Nephron progenitor cell (in vitro differentiated cells): Measurements from ENCODE around the gene CHRM2.
"Not testable (repeated sequence)": the region's sequence is repeated elsewhere in the genome, so short reads cannot be mapped to it uniquely, and the experiment has no call there.

Experiments
- DNase-seq: peaks from one replicate; pipeline ENCODE4 v3.0.0; 2021
- H3K27ac Mint-ChIP-seq: 2 replicates; pipeline ENCODE4 v1.8.0; 2021; ENCODE audit warnings: mild to moderate bottlenecking, moderate library complexity, mixed read lengths
- H3K27me3 Mint-ChIP-seq: 2 replicates; pipeline ENCODE4 v1.8.0; 2021; ENCODE audit warnings: mild to moderate bottlenecking, low read depth, mixed read lengths; ENCODE audit not compliant: poor library complexity
- H3K36me3 Mint-ChIP-seq: 2 replicates; pipeline ENCODE4 v1.8.0; 2021; ENCODE audit warnings: low read depth, mixed read lengths
- H3K4me1 Mint-ChIP-seq: 2 replicates; pipeline ENCODE4 v1.8.0; 2021; ENCODE audit warnings: mixed read lengths
- H3K4me3 Mint-ChIP-seq: 2 replicates; pipeline ENCODE4 v1.8.0; 2021; ENCODE audit warnings: mild to moderate bottlenecking, moderate library complexity, mixed read lengths
- H3K9me3 Mint-ChIP-seq: 2 replicates; pipeline ENCODE4 v1.8.0; 2021; ENCODE audit warnings: mild to moderate bottlenecking, moderate library complexity, mixed read lengths
- CTCF ChIP-seq: fragments of 200-600 bp; sonication (generic); IDR thresholded peaks from 2 replicates; pipeline ENCODE4 v1.5.0; 2021; ENCODE audit warnings: antibody characterized with exemption

The CHRM2 gene

GRCh38 chr7:136868496-136869000 is at the start of gene CHRM2:
Gene CHRM2, plus strand, starts transcription at chr7:136868652. Its CDS starts 146,214 bp downstream, at chr7:137014866.
- peak within 1 kb of the TSS; percentile 79 for H3K4me3 Mint-ChIP-seq
- no peaks in the 10 kb centered on the region for H3K9me3 Mint-ChIP-seq
- H3K27me3 Mint-ChIP-seq: peaks cover 86% of the 10 kb centered on the region
- DNase-seq: peak; percentile 39
- H3K36me3 Mint-ChIP-seq: no peaks in the 10 kb centered on the region
- no peak for TF ChIP-seq CTCF
- H3K27ac Mint-ChIP-seq: no peak within 1 kb of the TSS
- peaks cover 26% of the 10 kb centered on the region for H3K4me1 Mint-ChIP-seq

GRCh38 chr7:136831398-136831797 is 37.1 kb upstream of the CHRM2 start:
- not testable (repeated sequence) for H3K36me3 Mint-ChIP-seq, H3K27ac Mint-ChIP-seq, H3K27me3 Mint-ChIP-seq, H3K4me1 Mint-ChIP-seq
- Mint-ChIP-seq H3K9me3 (peaks cover 23% of the 10 kb centered on the region), H3K4me3 (peak overlapping the region; percentile 77)
- DNase-seq: peak; percentile 41

- H3K9me3 Mint-ChIP-seq: no peaks in the 10 kb centered on the region
- DNase-seq: no peak
- H3K4me1 Mint-ChIP-seq: no peaks in the 10 kb centered on the region
- no peak overlapping the region for H3K27ac Mint-ChIP-seq
- H3K27me3 Mint-ChIP-seq: peaks cover 4% of the 10 kb centered on the region
- no peaks in the 10 kb centered on the region for H3K36me3 Mint-ChIP-seq
- no peak overlapping the region for H3K4me3 Mint-ChIP-seq
- no peak for TF ChIP-seq CTCF
These were observed 22.5 kb upstream of the CHRM2 start for GRCh38 chr7:136845899-136846465.

DNA sequence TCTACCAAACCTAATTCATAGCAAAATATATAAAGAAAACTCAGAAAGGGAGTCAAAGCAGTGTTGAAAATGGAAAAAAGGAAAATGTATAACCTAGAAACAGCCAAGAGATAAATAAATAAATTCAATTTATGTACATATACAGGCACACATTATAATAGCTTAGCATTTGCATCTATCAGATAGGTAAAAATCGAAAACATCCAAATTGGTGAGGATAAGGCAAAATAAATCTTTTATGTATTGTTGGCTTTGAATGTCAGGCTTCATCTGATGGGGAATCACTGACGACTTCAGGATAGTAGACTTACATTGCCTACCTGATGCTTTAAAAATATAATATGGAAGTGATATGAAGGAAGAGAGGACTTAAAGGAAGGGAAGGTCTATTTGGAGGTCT is 20.6 kb upstream of the CHRM2 start:
- Mint-ChIP-seq H3K4me1 (no peaks in the 10 kb centered on the region), H3K4me3 (no peak overlapping the region), H3K27ac (no peak overlapping the region), H3K27me3 (peaks cover 4% of the 10 kb centered on the region), H3K36me3 (no peaks in the 10 kb centered on the region), H3K9me3 (no peaks in the 10 kb centered on the region)
- no peak for DNase-seq
- no peak for TF ChIP-seq CTCF

DNA sequence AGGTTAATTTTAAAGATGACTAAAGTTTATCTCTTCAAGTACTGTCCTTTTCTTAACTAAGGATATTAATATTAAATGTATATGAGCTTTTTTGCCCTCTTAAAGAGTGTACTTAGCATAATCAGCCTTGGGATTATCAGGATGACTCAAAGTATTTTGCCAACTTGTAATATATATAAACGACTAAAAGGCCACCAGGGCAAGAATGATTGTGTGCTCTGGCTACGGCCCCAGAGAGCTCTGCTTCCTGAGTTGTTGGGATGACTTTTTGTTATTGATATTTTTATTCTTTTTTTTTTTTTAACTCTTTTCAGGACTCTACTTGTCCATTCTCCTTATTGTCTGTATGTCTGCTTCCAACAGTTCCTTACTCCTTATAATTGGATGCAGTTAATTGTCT is 14.8 kb upstream of the CHRM2 start:
- Mint-ChIP-seq H3K4me1 (no peaks in the 10 kb centered on the region), H3K27ac (no peak overlapping the region), H3K27me3 (no peaks in the 10 kb centered on the region), H3K9me3 (no peaks in the 10 kb centered on the region), H3K36me3 (no peaks in the 10 kb centered on the region), H3K4me3 (no peak overlapping the region)
- no peak for DNase-seq
- TF ChIP-seq CTCF: no peak

GRCh38 chr7:136857573-136857972 is 10.9 kb upstream of the CHRM2 start:
- H3K27ac Mint-ChIP-seq: no peak overlapping the region
- H3K36me3 Mint-ChIP-seq: no peaks in the 10 kb centered on the region
- peak; percentile 11 for DNase-seq
- peaks cover 21% of the 10 kb centered on the region for H3K27me3 Mint-ChIP-seq
- H3K4me3 Mint-ChIP-seq: no peak overlapping the region
- H3K4me1 Mint-ChIP-seq: no peaks in the 10 kb centered on the region
- H3K9me3 Mint-ChIP-seq: no peaks in the 10 kb centered on the region
- no peak for TF ChIP-seq CTCF
